MCF 10A (cell line): ENCODE measurements around the gene OGFOD3. TPM values are rescaled to one million over a fixed set of nuclear protein-coding genes. Genes with fewer than 3 reads are reported as not detected.

Source experiments
- BruUV-seq: library from RNA; stranded (reverse); fragments of 400-500 nt; replicated peaks from 2 replicates; lab custom pipeline; 2021; lab: Mats Ljungman, UMichigan
- CTCF ChIA-PET: fragments of 300-600 bp; sonication (Branson Sonifier 250); formaldehyde crosslinking; extraction: SDS; loops from one replicate; lab custom pipeline; 2021; ENCODE audit warnings: antibody characterized with exemption, inconsistent platforms; lab: Yijun Ruan, JAX
- POLR2A ChIA-PET: fragments of 300-600, 350-650 bp; sonication (Branson Sonifier 250); formaldehyde crosslinking; extraction: SDS; loops from one replicate; lab custom pipeline; 2020; ENCODE audit warnings: antibody characterized with exemption, inconsistent platforms; lab: Yijun Ruan, JAX
- DNase-seq: peaks from one replicate; pipeline ENCODE4 v3.0.0-alpha.2; 2018; ENCODE audit not compliant: unreplicated experiment
- H3K27ac Mint-ChIP-seq: one replicate; pipeline ENCODE4 v1.8.0; 2022; ENCODE audit warnings: mild to moderate bottlenecking, low read depth, mixed read lengths; ENCODE audit not compliant: unreplicated experiment
- H3K27me3 Mint-ChIP-seq: one replicate; pipeline ENCODE4 v1.8.0; 2022; ENCODE audit warnings: mixed read lengths; ENCODE audit not compliant: insufficient read depth, unreplicated experiment
- H3K36me3 Mint-ChIP-seq: one replicate; pipeline ENCODE4 v1.8.0; 2022; ENCODE audit warnings: mild to moderate bottlenecking, moderate library complexity, mixed read lengths; ENCODE audit not compliant: insufficient read depth, unreplicated experiment
- H3K4me1 Mint-ChIP-seq: one replicate; pipeline ENCODE4 v1.8.0; 2022; ENCODE audit warnings: mixed read lengths; ENCODE audit not compliant: insufficient read depth, unreplicated experiment
- H3K4me3 Mint-ChIP-seq: one replicate; pipeline ENCODE4 v1.8.0; 2022; ENCODE audit warnings: mild to moderate bottlenecking, moderate library complexity, mixed read lengths; ENCODE audit not compliant: unreplicated experiment
- H3K9me3 Mint-ChIP-seq: one replicate; pipeline ENCODE4 v1.8.0; 2022; ENCODE audit warnings: mixed read lengths; ENCODE audit not compliant: unreplicated experiment
- CTCF ChIP-seq: fragments of 200-600 bp; IDR thresholded peaks from one replicate; pipeline ENCODE4 v1.8.0; 2022; ENCODE audit warnings: antibody characterized with exemption, mild to moderate bottlenecking; ENCODE audit not compliant: unreplicated experiment
- intact Hi-C: fragments of 100-400 bp; cut with micrococcal nuclease; formaldehyde crosslinking; loops from 2 replicates; pipeline ENCODE4 v1.14.1; 2022
- total RNA-seq: library from RNA; stranded (reverse); gene quantifications from 2 replicates; pipeline ENCODE4 v1.2.3, GENCODE V29; 2022

Gene OGFOD3
- total RNA-seq, 1 experiment from 2014 or later: 21.1 TPM

GRCh38 chr17:82458885-82459424, 40.6 kb upstream of the OGFOD3 start:
- ChIA-PET POLR2A (interaction anchor here (0.6 to 2.1 kb wide), 12 partner anchors 11 to 1103 kb away, joined by 3 to 27 read pairs (median 4); partner anchors contain the start of gene FOXK2), CTCF (interaction anchor here (0.6 kb wide), 1 partner anchor 35 kb away, joined by 4 read pairs; no protein-coding TSS in a partner anchor)
- Mint-ChIP-seq H3K27me3 (no peaks in the 10 kb centered on the region), H3K4me1 (peaks cover 12% of the 10 kb centered on the region), H3K4me3 (peak overlapping the region; percentile 83), H3K27ac (peak overlapping the region; percentile 75), H3K9me3 (no peaks in the 10 kb centered on the region), H3K36me3 (peaks cover 29% of the 10 kb centered on the region)
- TF ChIP-seq CTCF: no peak
- intact Hi-C loops: no loop called here
- DNase-seq: no peak
- no TSS peak for BruUV-seq

GRCh38 chr17:82458179-82458884, 39.9 kb upstream of the OGFOD3 start, which contains the start of gene NARF:
TSS of gene NARF (plus strand) at chr17:82458741. CDS start at chr17:82458804, 63 bp downstream.
- Mint-ChIP-seq H3K9me3 (no peaks in the 10 kb centered on the region), H3K27me3 (no peaks in the 10 kb centered on the region), H3K4me1 (peaks cover 12% of the 10 kb centered on the region), H3K4me3 (peak within 1 kb of the TSS; percentile 83), H3K27ac (peak within 1 kb of the TSS; percentile 90), H3K36me3 (peaks cover 26% of the 10 kb centered on the region)
- peak; percentile 99 for DNase-seq
- ChIA-PET CTCF (no interaction called here), POLR2A (interaction anchor here (0.8 to 2.1 kb wide), 16 partner anchors 9 to 258 kb away, joined by 3 to 27 read pairs (median 4); partner anchors contain the start of genes FOXK2 and OGFOD3)
- intact Hi-C loops: no loop called here
- no peak for TF ChIP-seq CTCF
- no TSS peak for BruUV-seq

GRCh38 chr17:82457929-82458178, 39.5 kb upstream of the OGFOD3 start:
- CTCF ChIA-PET: interaction anchor here (0.9 to 1.0 kb wide), 2 partner anchors 70 to 93 kb away, joined by 3 to 4 read pairs; no protein-coding TSS in a partner anchor
- BruUV-seq: TSS peak; percentile 91
- intact Hi-C loops: no loop called here
- Mint-ChIP-seq H3K36me3 (peaks cover 21% of the 10 kb centered on the region), H3K4me3 (peak overlapping the region; percentile 83), H3K27ac (peak overlapping the region; percentile 90), H3K4me1 (peaks cover 12% of the 10 kb centered on the region), H3K27me3 (no peaks in the 10 kb centered on the region), H3K9me3 (no peaks in the 10 kb centered on the region)
- no peak for DNase-seq
- TF ChIP-seq CTCF: no peak
- POLR2A ChIA-PET: interaction anchor here (0.8 to 2.1 kb wide), 18 partner anchors 8 to 258 kb away, joined by 3 to 27 read pairs (median 4); partner anchors contain the start of genes FOXK2, OGFOD3 and SECTM1
